H54 (cell line): Measurements from ENCODE around the gene TMEM131L.

Experiments used
- DNase-seq: peaks from one replicate; pipeline ENCODE4 v3.0.0; 2011; ENCODE audit warnings: low spot score, mixed read lengths; ENCODE audit not compliant: insufficient read length
- FAIRE-seq: peaks from 3 replicates; lab custom pipeline; 2011; peaks lifted over from hg19 to GRCh38; lab: Jason Lieb, UNC
- POLR2A ChIP-seq: IDR thresholded peaks from 2 replicates; pipeline ENCODE4 v1.6.1; 2011; ENCODE audit warnings: low read depth, mild to moderate bottlenecking, low read length

The TMEM131L gene

GRCh38 chr4:153634738-153635353 is 168.7 kb downstream of the TMEM131L start:
- DNase-seq (no peak), FAIRE-seq (no peak)
- TF ChIP-seq POLR2A: no peak

GRCh38 chr4:153635846-153636245 is 169.7 kb downstream of the TMEM131L start:
- DNase-seq: no peak
- no peak for FAIRE-seq
- TF ChIP-seq POLR2A: no peak

GRCh38 chr4:153637201-153637600 is 171.0 kb downstream of the TMEM131L start:
- no peak for TF ChIP-seq POLR2A
- DNase-seq (no peak), FAIRE-seq (no peak)

GRCh38 chr4:153638011-153638410 is 171.9 kb downstream of the TMEM131L start:
- no peak for FAIRE-seq

GRCh38 chr4:153638999-153639398 is 172.8 kb downstream of the TMEM131L start:
- no peak for FAIRE-seq

More at GRCh38 chr4:153638011-153638410, 171.9 kb downstream of the TMEM131L start:
- TF ChIP-seq POLR2A: no peak
- DNase-seq: no peak

GRCh38 chr4:153639833-153640802 is 174.0 kb downstream of the TMEM131L start:
- DNase-seq (no peak), FAIRE-seq (no peak)
- TF ChIP-seq POLR2A: no peak

More at GRCh38 chr4:153638999-153639398, 172.8 kb downstream of the TMEM131L start:
- no peak for DNase-seq
- TF ChIP-seq POLR2A: no peak

GRCh38 chr4:153641532-153641931 is 175.4 kb downstream of the TMEM131L start:
- TF ChIP-seq POLR2A: no peak
- FAIRE-seq (no peak), DNase-seq (no peak)

GRCh38 chr4:153643406-153644383 is 177.5 kb downstream of the TMEM131L start:
- DNase-seq: peak; percentile 13
- no peak for TF ChIP-seq POLR2A
- FAIRE-seq: no peak

- DNase-seq (no peak), FAIRE-seq (no peak)
- no peak for TF ChIP-seq POLR2A
Measured at GRCh38 chr4:153645183-153645582, 179.0 kb downstream of the TMEM131L start.

GRCh38 chr4:153646261-153646660 is 180.1 kb downstream of the TMEM131L start:
- FAIRE-seq (no peak), DNase-seq (no peak)
- no peak for TF ChIP-seq POLR2A

- TF ChIP-seq POLR2A: no peak
- DNase-seq: no peak
- FAIRE-seq: no peak
Measured at GRCh38 chr4:153646978-153647377, 180.8 kb downstream of the TMEM131L start.

GRCh38 chr4:153647975-153648374 is 181.8 kb downstream of the TMEM131L start:
- no peak for FAIRE-seq

GRCh38 chr4:153649572-153649991 is 183.4 kb downstream of the TMEM131L start:
- no peak for TF ChIP-seq POLR2A
- DNase-seq (no peak), FAIRE-seq (no peak)

More at GRCh38 chr4:153647975-153648374, 181.8 kb downstream of the TMEM131L start:
- no peak for TF ChIP-seq POLR2A
- no peak for DNase-seq
